22Rv1 (cell line): ENCODE measurements around the gene UBE2E2.

Experiments
- H3K27ac ChIP-seq: fragments of 450-650 bp; 2 replicates; pipeline ENCODE4 v1.5.1; 2017
- CTCF ChIP-seq: fragments of 450-650 bp; IDR thresholded peaks from 2 replicates; pipeline ENCODE4 v1.5.1; 2017; ENCODE audit warnings: mild to moderate bottlenecking
- ZFX ChIP-seq: fragments of 450-650 bp; IDR thresholded peaks from 2 replicates; pipeline ENCODE4 v1.6.1; 2017; ENCODE audit warnings: antibody characterized with exemption, borderline replicate concordance

Gene UBE2E2

GRCh38 chr3:23422517-23422851 is 219.4 kb downstream of the UBE2E2 start:
- TF ChIP-seq CTCF (no peak), ZFX (no peak)
- no peak overlapping the region for H3K27ac ChIP-seq

GRCh38 chr3:23425410-23425809 is 222.3 kb downstream of the UBE2E2 start:
- TF ChIP-seq ZFX, result no peak
- no peak for TF ChIP-seq CTCF
- H3K27ac ChIP-seq, result no peak overlapping the region

GRCh38 chr3:23430781-23431398 is 227.8 kb downstream of the UBE2E2 start:
- TF ChIP-seq ZFX (no peak), CTCF (no peak)
- H3K27ac ChIP-seq, result no peak overlapping the region

- TF ChIP-seq CTCF (no peak), ZFX (no peak)
- H3K27ac ChIP-seq, result no peak overlapping the region
Observed at GRCh38 chr3:23431764-23432163, 228.6 kb downstream of the UBE2E2 start.

GRCh38 chr3:23435318-23435717 is 232.2 kb downstream of the UBE2E2 start:
- TF ChIP-seq ZFX (no peak), CTCF (no peak)
- H3K27ac ChIP-seq, result no peak overlapping the region

GRCh38 chr3:23435904-23436303 is 232.8 kb downstream of the UBE2E2 start:
- no peak overlapping the region for H3K27ac ChIP-seq
- TF ChIP-seq ZFX (no peak), CTCF (no peak)

- no peak overlapping the region for H3K27ac ChIP-seq
- TF ChIP-seq ZFX (no peak), CTCF (no peak)
Observed at GRCh38 chr3:23437484-23438145, 234.5 kb downstream of the UBE2E2 start.
